NCI-H226 (cell line): ENCODE measurements around the gene ADAM33.

Experiments used
- DNase-seq: peaks from one replicate; pipeline ENCODE4 v3.0.0-alpha.2; 2015

Gene ADAM33

DNA sequence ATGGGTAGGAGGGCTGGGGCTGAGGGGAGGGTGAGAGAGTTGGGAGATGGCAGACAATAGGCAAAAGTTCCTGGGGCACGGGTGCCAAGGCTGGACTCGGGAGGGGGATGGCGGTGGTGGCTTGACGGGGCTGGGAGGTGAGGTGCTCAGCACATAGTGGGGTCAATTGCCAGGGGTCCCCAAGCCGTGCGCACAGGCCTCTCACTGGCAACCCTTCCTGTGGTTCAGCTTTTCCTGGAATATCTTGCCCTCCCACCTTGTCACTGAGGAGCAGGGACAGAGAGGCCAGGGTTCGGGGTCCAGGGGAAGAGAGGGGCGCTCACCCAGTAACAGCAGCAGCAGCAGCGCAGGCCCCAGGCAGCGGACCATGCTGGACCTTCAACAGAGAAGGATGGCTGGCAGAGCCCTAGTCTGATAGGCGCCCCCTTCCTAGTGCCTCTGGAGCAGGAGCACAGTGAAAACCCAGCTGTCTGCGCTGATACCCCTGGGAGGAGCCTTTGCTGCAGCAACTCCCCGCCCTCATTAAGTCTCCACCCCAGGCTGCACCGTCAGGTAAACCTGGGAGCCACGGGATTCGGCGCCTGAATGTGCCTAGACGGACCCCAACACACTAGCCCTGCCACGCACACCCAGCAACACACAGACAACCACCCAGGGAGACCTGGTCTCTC lies 18.6 kb downstream of the ADAM33 start, which contains the start of gene GFRA4:
TSS of gene GFRA4 (minus strand) at position 369 of the 671 bp plus-strand sequence. CDS start at position 369, 0 bp downstream.
- no peak for DNase-seq

DNA sequence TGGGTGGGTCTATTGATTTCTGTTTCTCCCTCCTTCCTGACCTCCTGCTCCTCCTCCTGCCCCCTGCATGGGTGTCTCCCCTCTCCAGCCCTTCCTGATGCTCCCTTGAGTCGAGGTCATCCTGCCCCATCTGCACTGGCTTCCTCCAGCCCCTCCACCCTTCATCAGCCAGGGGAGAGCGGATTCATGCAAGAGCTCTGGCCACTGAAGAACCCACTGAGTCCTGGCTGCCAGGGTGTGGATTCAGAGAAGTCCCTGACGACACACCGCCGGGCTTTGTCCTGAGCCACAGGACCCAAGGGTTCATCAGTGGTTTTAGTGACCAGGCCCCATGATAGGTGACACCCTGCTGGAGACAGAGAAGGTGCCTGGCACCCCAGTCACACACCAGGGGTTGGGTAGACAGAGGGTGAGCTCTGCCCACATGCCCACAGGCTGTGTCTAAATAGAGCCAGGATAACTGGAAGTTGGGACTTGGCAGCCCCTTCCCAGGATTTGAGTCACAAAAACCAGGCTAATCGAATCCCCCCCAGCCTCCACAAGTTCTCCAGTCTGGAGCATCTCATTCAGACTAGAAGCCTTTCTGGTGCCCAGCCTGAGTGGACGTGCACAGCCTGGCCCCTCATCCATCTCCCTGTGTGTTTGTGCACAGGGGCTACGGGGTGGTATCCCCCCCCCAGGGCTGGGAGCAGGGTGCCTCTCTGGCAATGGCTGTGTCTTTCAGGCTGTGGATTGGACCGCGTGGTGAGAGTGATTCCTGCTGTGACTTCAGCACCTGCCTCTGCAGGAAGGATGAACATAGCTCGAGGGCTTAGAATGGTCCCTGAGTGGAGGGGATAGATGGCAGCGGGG lies 19.8 kb downstream of the ADAM33 start:
- DNase-seq = no peak

DNA sequence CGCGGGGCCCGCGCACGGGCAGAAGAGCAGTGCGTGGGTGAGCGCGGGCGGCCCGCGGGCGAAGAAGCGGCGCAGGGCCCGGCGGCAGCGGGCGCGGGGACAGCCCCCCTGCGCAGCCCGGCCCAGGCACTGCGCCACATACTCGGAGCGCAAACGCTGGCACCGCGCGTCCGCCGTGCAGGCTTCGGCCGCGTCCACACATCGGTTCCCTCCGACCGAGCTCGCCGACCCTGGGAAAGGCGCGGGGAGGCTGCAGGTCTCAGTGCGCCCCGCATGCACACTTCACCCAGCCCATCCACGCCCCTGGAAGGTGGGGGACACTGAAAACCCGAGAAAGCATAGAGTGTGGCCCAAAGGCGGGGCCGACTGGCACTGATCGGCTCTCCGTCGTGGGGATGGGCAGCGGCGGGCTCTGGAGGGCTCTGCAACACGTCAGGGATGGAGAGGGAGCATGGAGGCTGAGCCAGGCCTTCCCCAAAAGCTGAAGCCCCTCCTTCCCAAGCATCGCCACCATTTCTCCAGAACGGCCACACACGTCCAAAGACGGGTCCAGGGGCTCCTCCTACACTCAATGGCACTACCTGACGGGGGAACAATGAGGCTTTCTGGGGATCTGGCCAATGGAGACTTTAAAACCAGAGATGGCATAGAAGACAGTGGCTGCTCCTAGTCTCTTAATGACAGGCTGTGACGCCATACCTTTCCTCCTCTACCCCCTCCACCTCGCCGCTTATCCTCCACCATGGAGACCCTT lies 20.6 kb downstream of the ADAM33 start:
- DNase-seq = no peak

DNA sequence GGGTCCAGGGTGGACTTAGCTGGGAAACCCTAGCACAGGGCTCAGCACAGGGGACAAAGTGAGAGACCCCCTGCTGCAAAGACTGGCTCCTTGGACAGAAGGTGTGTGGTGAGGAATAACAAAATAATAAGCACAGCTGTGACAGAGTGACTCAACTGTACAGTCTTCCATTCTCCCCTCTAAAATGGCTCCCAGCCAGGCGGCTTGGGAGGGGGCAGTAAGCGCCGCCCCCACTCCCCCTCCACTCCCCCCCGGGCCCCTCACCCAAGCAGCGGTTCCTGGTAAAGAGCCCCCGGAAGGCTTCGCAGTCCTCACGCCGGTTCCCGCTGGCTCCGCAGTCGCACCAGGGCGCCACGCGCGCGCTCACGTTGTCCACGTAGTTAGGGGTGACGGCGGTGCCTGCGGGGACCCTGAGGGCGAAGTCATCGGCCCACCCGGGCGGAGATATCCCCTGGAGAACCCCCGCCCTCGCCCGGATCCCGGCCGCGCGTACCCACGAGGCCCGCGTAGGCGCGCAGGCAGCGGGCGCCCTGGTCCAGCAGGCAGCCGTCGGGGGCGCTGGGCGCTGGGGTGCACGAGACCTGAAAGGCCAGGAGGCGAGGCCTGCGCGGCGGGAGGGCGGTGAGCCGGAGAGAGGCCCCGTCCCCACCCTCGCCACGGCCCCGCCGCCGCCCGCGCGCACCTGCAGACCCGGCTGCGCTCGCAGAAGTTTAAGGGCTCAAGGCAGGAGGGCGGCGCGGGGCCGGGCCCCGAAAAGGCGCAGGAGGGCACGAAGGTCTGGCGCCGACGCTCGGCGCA lies 21.3 kb downstream of the ADAM33 start:
- no peak for DNase-seq

- no peak for DNase-seq
Observed at GRCh38 chr20:3659492-3660261, 22.1 kb downstream of the ADAM33 start.

- DNase-seq = no peak
Observed at GRCh38 chr20:3658716-3659491, 22.9 kb downstream of the ADAM33 start.

DNA sequence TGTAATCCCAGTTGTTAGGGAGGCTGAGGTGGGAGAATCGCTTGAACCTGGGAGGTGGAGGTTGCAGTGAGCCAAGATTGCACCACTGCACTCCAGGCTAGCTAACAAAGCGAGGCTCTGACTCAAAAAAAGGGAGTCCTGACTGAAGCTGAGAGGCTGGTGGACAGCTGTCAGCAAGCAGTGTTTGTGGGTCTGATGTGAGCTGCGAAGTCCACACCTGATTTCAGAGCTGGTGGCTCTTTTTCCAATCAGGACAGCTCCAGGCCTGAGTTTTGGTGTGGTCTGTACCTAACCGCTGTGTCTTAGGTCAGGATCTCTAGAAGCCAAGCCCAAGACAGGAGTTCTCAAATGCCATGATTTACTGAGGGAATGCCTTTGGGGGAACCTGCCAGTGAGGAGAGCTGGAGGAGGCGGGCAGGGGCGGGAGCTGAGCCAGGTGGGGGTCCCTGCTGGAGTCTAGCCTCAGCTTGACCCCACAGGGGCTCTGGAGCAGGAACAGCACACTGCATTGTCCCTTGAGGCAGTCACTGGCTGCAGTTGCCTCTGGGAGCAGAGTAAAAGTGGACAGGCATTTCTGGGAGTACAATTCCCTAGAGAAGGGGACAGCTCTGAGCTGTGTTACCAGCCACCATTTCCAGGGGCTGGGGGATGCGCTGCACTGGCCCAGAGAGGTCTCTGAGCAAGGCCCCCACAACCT lies 23.6 kb downstream of the ADAM33 start:
- DNase-seq = no peak

DNA sequence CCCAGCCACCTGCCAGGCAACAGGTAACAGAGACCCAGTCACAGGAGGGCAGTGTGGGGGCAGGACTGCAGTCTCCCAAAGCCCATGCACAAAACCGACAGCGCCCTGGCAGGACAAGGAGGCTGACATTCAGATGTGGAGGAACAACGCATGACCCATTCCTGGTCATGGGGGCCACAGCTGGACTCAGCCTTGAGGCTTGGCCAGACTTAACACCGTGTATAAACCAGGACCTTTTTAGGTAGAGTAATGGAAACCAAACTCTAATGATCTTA lies 26.7 kb downstream of the ADAM33 start:
- no peak for DNase-seq

DNA sequence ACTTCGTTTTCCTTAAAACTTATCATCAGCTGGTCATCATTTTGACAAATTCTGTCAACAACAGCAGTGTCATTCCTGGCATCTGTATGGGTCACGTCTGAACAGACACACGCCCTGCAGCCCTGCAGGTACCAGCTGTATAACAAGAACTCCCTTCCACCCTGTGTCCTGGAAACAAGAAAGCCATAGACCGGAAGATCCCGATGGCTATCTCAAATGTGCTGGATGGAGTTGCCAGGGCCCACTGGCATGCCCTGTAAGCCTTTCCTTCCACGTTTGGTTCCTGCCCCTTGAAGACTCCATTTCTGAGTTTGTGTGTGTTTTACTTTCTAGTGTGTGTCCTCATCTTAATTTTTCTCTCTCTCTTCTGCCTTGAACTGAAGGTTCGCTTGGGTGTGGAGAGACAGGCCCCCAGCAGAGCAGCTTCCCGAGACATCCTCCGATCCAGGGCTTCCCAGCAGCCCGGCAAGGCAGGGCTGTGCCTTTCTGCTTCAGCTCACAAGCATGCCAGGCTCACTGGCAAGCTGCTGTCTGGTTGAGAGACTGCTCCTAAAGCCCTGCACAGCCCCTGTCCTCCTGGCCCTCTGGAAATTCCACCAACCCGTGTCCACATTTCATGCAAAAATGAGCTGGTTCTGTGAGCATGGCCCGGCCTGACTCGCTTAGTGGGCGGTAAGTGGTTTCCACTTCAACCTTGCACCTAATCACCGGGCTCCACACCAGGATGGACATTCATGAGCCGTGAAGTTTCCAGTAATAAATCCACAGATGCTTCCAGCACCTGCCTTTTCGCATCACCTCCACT lies 27.3 kb downstream of the ADAM33 start:
- DNase-seq = no peak

DNA sequence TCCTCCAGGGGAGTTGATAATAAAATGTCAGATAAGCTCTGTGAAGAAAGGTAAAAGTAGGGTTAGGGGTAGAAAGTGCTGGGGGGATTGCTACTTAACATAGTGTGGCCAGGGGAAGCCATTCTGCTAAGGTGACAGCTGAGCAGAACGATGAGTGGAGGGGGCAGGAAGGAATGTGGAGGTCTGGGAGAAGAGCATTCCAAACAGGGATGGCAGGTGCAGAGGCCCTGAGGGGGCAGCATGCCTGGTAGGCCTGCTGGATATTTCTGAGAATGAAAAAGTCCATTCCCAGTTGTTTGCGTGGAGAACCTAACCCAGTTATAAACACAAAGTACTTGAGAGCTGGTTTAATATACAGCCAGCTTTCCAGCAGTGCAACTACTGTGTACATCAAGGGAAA lies 27.9 kb downstream of the ADAM33 start:
- DNase-seq = no peak

DNA sequence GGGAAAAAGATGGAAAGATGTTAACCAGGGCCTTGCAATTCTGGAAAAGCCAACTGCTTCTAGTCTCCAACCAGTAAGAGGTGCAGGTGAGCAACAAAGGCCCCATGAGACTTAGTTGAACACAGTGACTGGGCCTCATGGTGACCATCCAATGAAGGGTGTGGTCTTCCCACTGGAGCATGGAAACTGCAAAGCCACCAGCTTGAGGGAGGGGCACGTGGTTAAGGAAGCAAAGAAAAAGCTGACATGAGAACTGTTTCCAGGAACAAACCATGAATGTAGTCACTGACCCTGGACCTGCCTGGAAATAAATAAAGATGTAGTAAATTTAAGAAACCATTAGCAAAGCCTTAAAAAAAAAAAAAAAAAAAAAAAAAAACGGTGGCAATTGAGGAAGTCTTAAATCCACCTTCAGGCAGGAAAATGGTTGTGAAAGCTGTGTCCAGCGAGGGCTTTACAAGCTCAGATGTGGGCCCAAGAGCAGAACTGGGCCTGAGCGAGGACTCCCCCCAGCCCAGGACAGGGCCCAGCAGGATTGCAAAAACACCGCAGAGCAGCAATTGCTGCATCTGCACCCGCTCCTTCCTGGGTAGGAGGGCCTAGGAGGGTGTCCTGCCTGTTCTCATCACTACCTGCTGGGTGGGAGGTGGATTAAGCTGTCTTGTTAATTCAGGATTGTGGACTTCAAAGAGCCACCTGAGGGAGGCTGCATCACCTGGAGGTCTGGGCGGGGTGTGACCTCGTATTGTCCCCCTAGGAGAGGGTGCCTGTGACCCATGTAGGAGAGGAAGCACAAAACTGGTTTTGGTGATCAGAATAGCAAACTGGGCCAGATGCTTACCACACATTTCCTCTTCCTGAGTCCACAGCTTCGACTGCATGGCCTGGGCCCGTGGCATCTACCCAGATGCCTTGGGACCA lies 28.9 kb downstream of the ADAM33 start:
- no peak for DNase-seq

DNA sequence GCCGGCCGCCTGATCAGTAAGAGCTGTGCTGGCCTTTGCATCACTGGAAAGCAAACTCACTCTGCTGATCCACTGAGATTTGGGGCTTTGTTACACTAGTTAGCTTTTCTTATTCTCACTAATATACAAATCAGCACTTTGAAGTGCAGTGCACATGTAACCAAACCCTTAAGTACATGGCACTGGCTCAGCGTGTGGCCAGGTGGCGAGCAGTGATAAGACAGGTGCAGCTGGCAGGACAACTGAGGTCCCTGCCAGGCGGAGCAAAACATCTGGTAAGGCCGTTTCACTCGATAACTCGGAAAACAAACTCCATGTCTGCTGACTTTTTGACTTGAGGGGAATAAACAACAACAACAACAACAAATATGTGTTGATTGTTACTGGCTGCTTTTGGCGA lies 29.6 kb downstream of the ADAM33 start:
- no peak for DNase-seq

DNA sequence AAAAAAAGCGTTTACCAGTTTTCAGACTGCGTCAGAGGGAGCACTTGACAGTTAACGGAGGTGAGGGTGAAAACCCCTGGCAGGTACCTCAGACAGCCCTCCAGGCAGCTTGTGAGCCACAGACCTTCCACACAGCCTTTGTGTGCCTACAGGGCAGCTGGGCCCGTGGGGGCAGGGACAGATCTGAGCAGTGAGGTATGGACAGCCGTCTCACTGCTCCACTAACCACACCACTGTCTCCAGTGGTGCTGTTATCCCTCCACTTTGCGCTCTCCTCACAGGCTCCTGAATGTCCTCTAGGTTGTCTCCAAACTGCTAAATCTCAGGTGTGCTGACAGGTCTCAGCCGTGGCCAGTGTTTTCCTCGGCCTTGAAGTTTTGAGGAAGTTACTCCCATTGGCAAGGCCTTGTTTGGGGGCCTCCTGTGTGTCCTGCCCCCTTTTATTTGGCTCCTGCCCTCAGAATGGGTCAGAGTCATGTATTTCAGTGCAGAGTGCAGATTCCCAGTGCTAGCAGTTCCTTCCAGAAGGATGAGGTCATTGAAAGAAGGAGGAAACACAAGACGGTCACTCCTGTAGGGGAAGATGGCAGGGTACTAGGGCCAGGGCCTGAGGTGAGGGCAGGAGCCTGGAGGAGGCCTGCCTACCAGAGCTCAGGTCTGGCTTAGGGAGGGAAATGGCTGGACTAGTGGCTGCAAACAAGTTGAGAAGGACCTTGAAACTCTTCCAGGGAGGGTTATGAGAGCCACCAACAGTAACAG lies 30.4 kb downstream of the ADAM33 start:
- no peak for DNase-seq

DNA sequence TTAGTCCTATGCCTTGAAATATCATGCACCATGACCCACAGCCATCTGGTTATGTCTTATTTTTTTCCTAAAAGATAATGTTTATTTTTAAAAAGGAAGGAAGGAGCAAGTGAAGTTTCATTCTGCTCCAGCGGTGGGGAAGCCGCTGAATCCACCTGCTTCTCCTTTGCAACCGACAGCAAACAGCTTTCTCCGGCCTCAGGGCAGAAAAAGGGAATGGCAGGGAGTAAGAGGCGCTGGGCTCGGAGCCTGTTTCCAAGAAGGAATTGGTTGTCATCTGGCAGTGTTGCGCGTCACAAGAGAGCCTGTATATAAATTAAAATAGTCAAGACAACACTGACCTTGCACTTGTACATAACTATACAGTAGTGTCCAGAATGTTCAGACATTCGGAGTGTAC lies 32.9 kb downstream of the ADAM33 start:
- DNase-seq = no peak

- no peak for DNase-seq
Observed at GRCh38 chr20:3647473-3647872, 34.3 kb downstream of the ADAM33 start.

- no peak for DNase-seq
Observed at GRCh38 chr20:3646651-3647050, 35.2 kb downstream of the ADAM33 start.

DNA sequence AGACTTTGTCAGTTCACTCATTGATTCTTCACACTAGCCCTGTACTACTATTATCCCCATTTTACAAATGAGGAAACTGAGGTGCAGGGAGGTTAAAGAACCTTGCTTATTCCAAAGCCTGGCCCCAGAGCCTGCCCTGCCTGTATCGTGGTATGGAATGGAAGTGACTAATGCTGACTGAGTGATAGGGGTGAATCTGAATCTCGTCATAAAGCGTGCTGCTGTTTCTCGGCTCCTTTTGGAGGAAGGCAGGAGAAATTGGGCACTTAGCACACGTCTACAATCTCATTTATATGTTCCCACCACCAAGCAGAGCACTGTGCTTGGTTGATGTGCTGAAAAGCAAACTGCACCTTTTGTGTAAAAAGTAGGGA lies 35.8 kb downstream of the ADAM33 start:
- DNase-seq = no peak
